Mucosa of stomach (tissue), 1 donor: ENCODE results near the gene FBXL16.

ENCODE experiments used
- H3K27me3 ChIP-seq: one replicate; pipeline ENCODE4 v1.7.0; 2013; ENCODE audit warnings: mild to moderate bottlenecking, low read length; ENCODE audit not compliant: control insufficient read depth, insufficient read depth
- H3K36me3 ChIP-seq: one replicate; pipeline ENCODE4 v1.7.0; 2013; ENCODE audit warnings: low read length; ENCODE audit not compliant: control insufficient read depth, insufficient read depth
- H3K4me1 ChIP-seq: one replicate; pipeline ENCODE4 v1.7.0; 2013; ENCODE audit warnings: mild to moderate bottlenecking, low read length; ENCODE audit not compliant: control insufficient read depth, insufficient read depth
- H3K4me3 ChIP-seq: one replicate; pipeline ENCODE4 v1.7.0; 2013; ENCODE audit warnings: low read length
- H3K9ac ChIP-seq: one replicate; pipeline ENCODE4 v1.7.0; 2013; ENCODE audit warnings: mild to moderate bottlenecking, low read length, moderate library complexity
- H3K9me3 ChIP-seq: one replicate; pipeline ENCODE4 v1.7.0; 2013; ENCODE audit warnings: mild to moderate bottlenecking, low read length, moderate library complexity; ENCODE audit not compliant: control insufficient read depth
- donor health status: Pancreatic carcinoma.

FBXL16 gene

GRCh38 chr16:648781-649589, 56.6 kb downstream of the FBXL16 start, which contains the start of gene WDR90:
Gene WDR90 (plus strand): TSS chr16:649365. CDS start chr16:649417, 52 bp downstream.
- Histone ChIP-seq H3K9ac (peak within 1 kb of the TSS; percentile 81), H3K9me3 (no peaks in the 10 kb centered on the region), H3K36me3 (no peaks in the 10 kb centered on the region), H3K4me1 (peaks cover 54% of the 10 kb centered on the region), H3K27me3 (no peaks in the 10 kb centered on the region), H3K4me3 (peak within 1 kb of the TSS; percentile 71)

- H3K27me3 ChIP-seq = no peaks in the 10 kb centered on the region
- peak overlapping the region; percentile 71 for H3K4me3 ChIP-seq
- H3K4me1 ChIP-seq = peaks cover 61% of the 10 kb centered on the region
- peak overlapping the region; percentile 81 for H3K9ac ChIP-seq
- no peaks in the 10 kb centered on the region for H3K36me3 ChIP-seq
- H3K9me3 ChIP-seq = no peaks in the 10 kb centered on the region
Measured at GRCh38 chr16:648071-648780, 57.4 kb downstream of the FBXL16 start.

GRCh38 chr16:647173-647902, 58.3 kb downstream of the FBXL16 start:
- Histone ChIP-seq H3K9ac (peak overlapping the region; percentile 81), H3K9me3 (no peaks in the 10 kb centered on the region), H3K4me1 (peaks cover 70% of the 10 kb centered on the region), H3K4me3 (no peak overlapping the region), H3K36me3 (no peaks in the 10 kb centered on the region), H3K27me3 (no peaks in the 10 kb centered on the region)

- no peaks in the 10 kb centered on the region for H3K9me3 ChIP-seq
- H3K4me1 ChIP-seq = peaks cover 70% of the 10 kb centered on the region
- H3K36me3 ChIP-seq = no peaks in the 10 kb centered on the region
- no peaks in the 10 kb centered on the region for H3K27me3 ChIP-seq
- no peak overlapping the region for H3K4me3 ChIP-seq
- no peak overlapping the region for H3K9ac ChIP-seq
Measured at GRCh38 chr16:646679-647172, 58.9 kb downstream of the FBXL16 start.

- Histone ChIP-seq H3K4me1 (peaks cover 75% of the 10 kb centered on the region), H3K9ac (peak overlapping the region; percentile 28), H3K36me3 (no peaks in the 10 kb centered on the region), H3K9me3 (no peaks in the 10 kb centered on the region), H3K4me3 (no peak overlapping the region), H3K27me3 (no peaks in the 10 kb centered on the region)
Measured at GRCh38 chr16:645852-646678, 59.5 kb downstream of the FBXL16 start.

GRCh38 chr16:644556-644955, 61.0 kb downstream of the FBXL16 start:
- Histone ChIP-seq H3K4me1 (peaks cover 71% of the 10 kb centered on the region), H3K9ac (no peak overlapping the region)

GRCh38 chr16:643050-643368, 62.6 kb downstream of the FBXL16 start:
- Histone ChIP-seq H3K36me3 (no peaks in the 10 kb centered on the region), H3K4me1 (peaks cover 62% of the 10 kb centered on the region), H3K27me3 (no peaks in the 10 kb centered on the region), H3K9ac (peak overlapping the region; percentile 91), H3K9me3 (no peaks in the 10 kb centered on the region), H3K4me3 (peak overlapping the region; percentile 60)

More at GRCh38 chr16:644556-644955, 61.0 kb downstream of the FBXL16 start:
- H3K9me3 ChIP-seq = no peaks in the 10 kb centered on the region
- no peak overlapping the region for H3K4me3 ChIP-seq
- no peaks in the 10 kb centered on the region for H3K27me3 ChIP-seq
- no peaks in the 10 kb centered on the region for H3K36me3 ChIP-seq
